ENCODE measurements around the gene CCSER1. TPM values are rescaled to one million over a fixed set of nuclear protein-coding genes. Genes with fewer than 3 reads are reported as not detected.

The CCSER1 gene
- total RNA-seq, 8 experiments from 2014 or later = 6.9 to 59.5 (median 25.8) TPM

DNA sequence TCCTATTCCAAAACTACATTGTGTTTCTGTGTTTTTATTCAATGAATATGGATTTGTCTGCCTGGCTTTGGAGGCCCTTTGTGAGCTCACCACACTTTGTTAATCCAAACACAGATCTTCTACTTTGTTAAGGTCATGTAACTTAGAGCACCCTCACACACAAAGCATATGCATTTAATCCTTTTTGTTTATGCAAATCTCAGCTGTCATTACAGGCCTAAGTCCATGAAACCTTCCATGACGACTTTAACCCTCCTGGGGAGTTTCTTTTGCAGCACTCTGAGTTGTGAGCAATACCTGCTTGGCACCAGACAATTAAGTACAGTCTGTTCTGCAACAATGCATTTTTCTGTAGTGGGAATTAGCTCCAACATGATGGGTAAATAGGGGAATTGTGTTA, 14.9 kb downstream of the CCSER1 start:
- in situ Hi-C loops (cut with MboI; ENCODE audit: low pct_unique_long_range_greater_than_20kb in 2 of 9, low sequenced_read_pairs in 9 of 9, unreplicated experiment in 9 of 9) = loop anchor here in 1 of 9 experiments (25.0 kb wide), 1 partner anchor 145 kb away; no protein-coding TSS in a partner anchor
- WGBS, 10 experiments = 0 to 14% (median 0%) methylated on average over 1 of the region's 1 CpG; no CpG with 5 or more reads in 5 of the 10 experiments
- Histone ChIP-seq H3K4me3 (no peak overlapping the region), H3K27ac (no peak overlapping the region), H3K4me1 (replicated peaks in 1 of 2) (peaks cover 5 to 31% of the 10 kb centered on the region in 2 donors)
- peak in 2 of 8 experiments; percentile 45 to 90 for ATAC-seq (replicated peaks in 6 of 8)

DNA sequence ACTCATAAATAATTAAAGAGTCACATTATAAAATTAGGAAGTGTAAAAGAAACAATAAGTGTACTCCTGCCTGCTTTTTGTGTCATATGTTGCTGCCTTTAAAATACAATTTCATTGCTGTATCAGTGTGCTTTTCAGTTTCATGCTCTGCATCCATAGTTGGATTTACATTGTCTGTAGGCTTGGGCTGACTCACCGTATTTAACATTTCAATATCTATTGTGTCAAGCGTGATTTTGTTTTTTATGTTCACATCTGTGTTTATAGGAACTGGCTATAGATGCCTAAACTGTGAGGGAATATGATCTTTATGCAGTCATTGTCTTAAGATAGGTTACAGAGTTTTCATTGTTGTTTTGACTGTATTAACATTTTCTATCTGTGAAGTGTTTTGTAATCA, 18.1 kb downstream of the CCSER1 start:
- Histone ChIP-seq H3K4me3 (no peak overlapping the region), H3K27ac (no peak overlapping the region), H3K4me1 (replicated peaks in 1 of 2) (peaks cover 5 to 31% of the 10 kb centered on the region in 2 donors)
- in situ Hi-C loops (cut with MboI; ENCODE audit: low pct_unique_long_range_greater_than_20kb in 2 of 9, low sequenced_read_pairs in 9 of 9, unreplicated experiment in 9 of 9) = loop anchor here in 1 of 9 experiments (25.0 kb wide), 1 partner anchor 142 kb away; no protein-coding TSS in a partner anchor
- 0 to 56% (median 14%) methylated on average over 1 to 2 of the region's 2 CpGs; no CpG with 5 or more reads in 2 of the 10 experiments for WGBS, 10 experiments
- ATAC-seq (replicated peaks in 6 of 8) = peak in 6 of 8 experiments; percentile 11 to 80 (median 53)

DNA sequence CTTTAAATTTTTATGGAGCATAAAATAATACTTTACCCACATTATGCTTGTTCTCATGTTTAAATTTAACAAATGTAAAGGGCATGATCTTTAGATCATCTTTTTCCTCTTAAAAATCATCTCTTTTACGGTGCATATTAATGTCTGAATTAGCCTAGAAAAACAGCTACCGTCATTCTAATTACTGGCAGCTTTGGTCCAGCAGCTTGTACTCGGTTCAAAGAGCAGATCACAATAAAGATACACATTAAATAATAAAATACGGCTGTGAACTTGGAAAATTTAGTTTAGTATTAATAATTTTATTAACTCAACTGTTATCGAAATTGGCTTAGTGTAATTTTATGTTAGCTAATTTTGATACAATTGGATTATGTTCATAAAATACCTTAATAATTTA, 19.1 kb downstream of the CCSER1 start:
- no peak overlapping the region for H3K4me3 ChIP-seq
- WGBS, 10 experiments = 5 to 100% (median 42%) methylated on average over 1 to 5 of the region's 5 CpGs; no CpG with 5 or more reads in 2 of the 10 experiments
- ATAC-seq (replicated peaks in 6 of 8) = no peak
- H3K4me1 ChIP-seq (replicated peaks in 1 of 2) = peaks cover 5 to 31% of the 10 kb centered on the region in 2 donors
- no peak overlapping the region for H3K27ac ChIP-seq
- in situ Hi-C loops (cut with MboI; ENCODE audit: low pct_unique_long_range_greater_than_20kb in 2 of 9, low sequenced_read_pairs in 9 of 9, unreplicated experiment in 9 of 9) = loop anchor here in 1 of 9 experiments (25.0 kb wide), 1 partner anchor 141 kb away; no protein-coding TSS in a partner anchor

DNA sequence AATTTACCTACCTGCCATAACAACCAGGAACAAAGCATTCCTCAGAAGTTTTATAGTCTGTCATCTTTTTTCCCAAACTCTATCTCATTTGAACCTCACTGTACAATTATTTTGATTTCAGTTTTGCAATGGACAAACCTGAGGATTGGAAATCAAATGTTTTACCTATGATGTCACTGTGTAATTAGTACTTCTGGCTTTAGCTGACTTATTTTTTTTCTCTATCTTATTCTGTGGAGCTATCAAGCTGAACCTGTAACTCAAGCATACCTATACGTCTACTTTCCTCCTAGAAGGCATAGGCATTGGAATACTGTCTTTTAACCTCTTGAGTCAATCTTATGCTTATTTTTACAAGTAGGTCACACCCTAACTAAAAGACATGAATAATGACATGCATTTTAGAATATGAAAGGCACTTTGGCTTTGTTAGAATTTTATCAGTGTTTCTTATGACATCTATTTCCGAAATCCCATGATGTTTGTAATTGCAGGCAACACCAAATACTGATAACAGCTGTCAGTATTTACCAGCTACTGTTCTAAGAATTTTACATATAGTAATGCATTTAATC, 21.5 kb downstream of the CCSER1 start:
- H3K4me1 ChIP-seq (replicated peaks in 1 of 2) = peaks cover 2 to 24% of the 10 kb centered on the region in 2 donors
- peak in 3 of 8 experiments; percentile 53 to 70 (median 63) for ATAC-seq (replicated peaks in 6 of 8)
- H3K4me3 ChIP-seq = no peak overlapping the region
- in situ Hi-C loops (cut with MboI; ENCODE audit: low pct_unique_long_range_greater_than_20kb in 2 of 9, low sequenced_read_pairs in 9 of 9, unreplicated experiment in 9 of 9) = loop anchor here in 1 of 9 experiments (25.0 kb wide), 1 partner anchor 139 kb away; no protein-coding TSS in a partner anchor
- 0 to 100% (median 80%) methylated on average over 1 to 2 of the region's 2 CpGs; no CpG with 5 or more reads in 1 of the 10 experiments for WGBS, 10 experiments
- no peak overlapping the region for H3K27ac ChIP-seq

DNA sequence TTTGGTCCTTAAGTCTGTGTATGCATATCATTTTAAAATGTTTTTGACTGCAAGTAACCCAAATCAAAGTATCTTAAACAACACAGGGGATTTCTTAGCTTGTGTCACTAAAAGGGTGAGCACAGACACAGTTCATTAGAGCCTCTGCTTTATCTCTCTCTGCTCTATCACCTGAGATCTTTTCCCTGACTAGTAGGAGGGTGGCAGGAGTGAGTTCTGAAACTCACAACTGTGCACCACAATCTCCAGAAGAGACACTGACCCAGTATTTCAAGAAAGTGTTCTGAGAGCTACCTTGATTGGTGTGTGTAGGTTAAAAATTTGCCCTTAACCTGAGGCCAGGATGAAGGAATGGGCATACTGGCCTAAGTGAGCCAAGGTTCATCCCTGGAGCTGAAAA, 24.8 kb downstream of the CCSER1 start:
- in situ Hi-C loops (cut with MboI; ENCODE audit: low pct_unique_long_range_greater_than_20kb in 2 of 9, low sequenced_read_pairs in 9 of 9, unreplicated experiment in 9 of 9) = no loop called here
- Histone ChIP-seq H3K27ac (no peak overlapping the region), H3K4me1 (replicated peaks in 1 of 2) (no peaks in the 10 kb centered on the region), H3K4me3 (no peak overlapping the region)
- no peak for ATAC-seq (replicated peaks in 6 of 8)

DNA sequence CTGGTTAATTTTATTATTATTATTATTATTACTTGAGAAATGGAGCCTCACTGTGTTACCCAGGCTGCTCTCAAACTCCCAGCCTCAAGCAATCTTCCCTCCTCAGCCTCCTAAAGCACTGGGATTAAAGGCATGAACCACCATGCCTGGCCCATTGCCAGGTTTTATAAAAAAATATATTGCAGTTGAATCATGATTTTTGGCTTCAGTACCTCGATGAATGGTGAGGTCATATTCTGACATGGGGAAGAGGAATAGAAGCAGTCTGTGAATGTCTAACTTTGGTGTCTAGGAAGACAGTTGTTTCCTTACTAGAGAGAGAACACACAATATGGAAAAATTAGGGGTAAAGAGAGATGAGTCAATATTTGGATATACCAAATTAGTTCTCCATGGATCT, 32.0 kb downstream of the CCSER1 start:
- H3K4me1 ChIP-seq (replicated peaks in 1 of 2) = no peaks in the 10 kb centered on the region
- 0 to 100% (median 64%) methylated on average over 1 of the region's 1 CpG; no CpG with 5 or more reads in 6 of the 10 experiments for WGBS, 10 experiments
- no peak overlapping the region for H3K27ac ChIP-seq
- H3K4me3 ChIP-seq = no peak overlapping the region
- in situ Hi-C loops (cut with MboI; ENCODE audit: low pct_unique_long_range_greater_than_20kb in 2 of 9, low sequenced_read_pairs in 9 of 9, unreplicated experiment in 9 of 9) = no loop called here
- ATAC-seq (replicated peaks in 6 of 8) = no peak

DNA sequence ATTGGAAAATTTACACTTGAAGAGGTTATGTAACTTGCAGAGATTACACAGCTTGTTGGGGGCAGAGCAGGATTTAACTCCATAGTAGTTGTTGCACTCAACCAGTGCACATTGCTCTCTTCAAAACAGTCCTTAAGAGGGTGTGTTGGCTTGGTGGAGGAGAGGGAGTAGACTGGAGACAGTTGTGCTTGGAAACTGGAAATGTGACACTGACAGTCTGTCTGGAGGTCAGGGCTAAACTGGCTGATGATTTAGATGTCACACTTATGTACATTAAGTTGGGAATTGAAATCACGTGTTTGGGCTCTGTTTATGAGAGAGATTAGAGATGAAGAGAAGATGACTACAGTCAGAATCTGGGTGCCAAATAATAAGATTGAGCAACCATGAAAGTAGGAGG, 32.9 kb downstream of the CCSER1 start:
- in situ Hi-C loops (cut with MboI; ENCODE audit: low pct_unique_long_range_greater_than_20kb in 2 of 9, low sequenced_read_pairs in 9 of 9, unreplicated experiment in 9 of 9) = no loop called here
- H3K4me3 ChIP-seq = no peak overlapping the region
- 0 to 100% (median 71%) methylated on average over 1 of the region's 1 CpG; no CpG with 5 or more reads in 5 of the 10 experiments for WGBS, 10 experiments
- H3K27ac ChIP-seq = no peak overlapping the region
- no peaks in the 10 kb centered on the region for H3K4me1 ChIP-seq (replicated peaks in 1 of 2)
- peak in 3 of 8 experiments; percentile 18 to 56 (median 51) for ATAC-seq (replicated peaks in 6 of 8)

DNA sequence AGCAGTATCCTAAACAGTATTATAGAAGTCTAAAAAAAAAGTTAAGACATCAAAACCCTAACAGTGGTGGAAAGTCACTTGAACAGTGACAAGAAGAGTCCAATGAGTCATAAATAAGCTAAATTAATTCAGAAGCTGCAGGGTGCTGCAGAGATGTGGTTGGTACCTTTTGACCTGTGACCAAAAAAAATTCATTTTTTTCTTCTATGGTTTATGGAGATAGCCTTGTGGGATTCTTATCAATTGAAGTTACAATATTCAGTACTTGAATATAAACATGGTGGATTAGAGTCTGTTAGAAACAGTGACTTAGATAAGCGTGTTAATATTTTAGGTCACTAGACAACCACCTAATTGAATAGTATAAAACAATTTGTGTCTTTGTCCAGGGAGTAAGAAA, 35.4 kb downstream of the CCSER1 start:
- 0 to 93% (median 78%) methylated on average over 1 of the region's 1 CpG; no CpG with 5 or more reads in 4 of the 10 experiments for WGBS, 10 experiments
- H3K4me1 ChIP-seq (replicated peaks in 1 of 2) = no peaks in the 10 kb centered on the region
- in situ Hi-C loops (cut with MboI; ENCODE audit: low pct_unique_long_range_greater_than_20kb in 2 of 9, low sequenced_read_pairs in 9 of 9, unreplicated experiment in 9 of 9) = no loop called here
- H3K4me3 ChIP-seq = no peak overlapping the region
- ATAC-seq (replicated peaks in 6 of 8) = no peak
- H3K27ac ChIP-seq = no peak overlapping the region

DNA sequence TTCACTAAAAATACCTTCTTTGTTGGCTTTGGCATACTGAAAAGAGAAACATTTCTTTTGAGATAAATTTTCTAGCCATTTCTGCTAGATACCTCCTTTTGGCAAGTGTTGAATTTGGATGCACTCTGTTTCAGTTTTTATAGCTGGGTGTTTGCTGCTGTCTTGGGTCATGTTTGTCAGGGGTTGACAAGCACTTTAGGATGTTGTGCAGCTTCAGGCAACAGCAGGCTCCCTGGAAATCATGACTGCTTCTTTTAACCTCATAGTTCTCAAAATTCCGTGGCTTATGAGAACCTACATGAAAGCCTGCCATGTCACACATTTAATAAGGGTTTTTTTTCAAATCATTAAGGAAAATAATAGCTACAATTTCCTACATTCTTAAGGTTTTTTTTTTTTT, 36.7 kb downstream of the CCSER1 start:
- H3K4me1 ChIP-seq (replicated peaks in 1 of 2) = no peaks in the 10 kb centered on the region
- H3K27ac ChIP-seq = no peak overlapping the region
- 20 to 100% (median 85%) methylated on average over 1 of the region's 1 CpG; no CpG with 5 or more reads in 1 of the 10 experiments for WGBS, 10 experiments
- in situ Hi-C loops (cut with MboI; ENCODE audit: low pct_unique_long_range_greater_than_20kb in 2 of 9, low sequenced_read_pairs in 9 of 9, unreplicated experiment in 9 of 9) = no loop called here
- H3K4me3 ChIP-seq = no peak overlapping the region
- no peak for ATAC-seq (replicated peaks in 6 of 8)

DNA sequence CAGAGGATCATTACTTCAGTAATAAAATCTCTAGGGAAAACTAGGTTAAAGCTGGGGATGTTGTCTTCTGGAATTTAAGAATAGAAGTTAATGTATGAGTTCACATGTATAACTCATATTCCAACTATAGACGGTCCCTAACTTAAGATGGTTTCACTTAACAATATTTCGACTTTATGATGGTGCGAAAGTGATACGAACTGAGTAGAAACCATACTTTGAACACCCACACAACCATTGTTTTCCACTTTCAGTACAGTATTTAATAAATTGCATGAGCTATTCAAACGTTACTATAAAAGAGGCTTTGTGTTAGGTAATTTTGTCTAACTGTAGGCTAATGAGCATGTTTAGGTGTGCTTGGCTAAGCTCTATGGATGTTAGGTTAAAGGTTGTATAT, 38.7 kb downstream of the CCSER1 start:
- in situ Hi-C loops (cut with MboI; ENCODE audit: low pct_unique_long_range_greater_than_20kb in 2 of 9, low sequenced_read_pairs in 9 of 9, unreplicated experiment in 9 of 9) = no loop called here
- no peak for ATAC-seq (replicated peaks in 6 of 8)
- H3K27ac ChIP-seq = no peak overlapping the region
- no peaks in the 10 kb centered on the region for H3K4me1 ChIP-seq (replicated peaks in 1 of 2)
- no peak overlapping the region for H3K4me3 ChIP-seq
- WGBS, 10 experiments = 19 to 100% (median 89%) methylated on average over 2 to 5 of the region's 5 CpGs; no CpG with 5 or more reads in 2 of the 10 experiments

DNA sequence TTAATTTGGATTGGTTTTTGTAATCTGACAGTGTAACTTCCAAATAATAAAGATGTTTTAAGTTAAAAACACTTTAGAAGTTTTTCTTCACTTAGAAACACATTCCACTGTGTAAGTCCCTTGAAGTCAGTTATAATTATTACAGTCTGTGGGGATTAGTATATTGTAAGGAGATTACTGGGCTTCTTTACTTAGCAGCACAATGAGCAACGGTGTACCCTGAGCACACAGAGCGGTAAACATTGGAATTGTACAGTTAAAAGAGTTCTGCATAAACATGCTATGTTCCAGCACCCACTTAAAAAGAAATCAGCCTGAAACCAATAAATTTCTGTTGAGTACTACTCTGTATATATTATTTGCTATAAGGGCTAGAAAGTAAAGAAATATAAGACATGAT, 44.3 kb downstream of the CCSER1 start:
- Histone ChIP-seq H3K4me3 (no peak overlapping the region), H3K27ac (no peak overlapping the region), H3K4me1 (replicated peaks in 1 of 2) (no peaks in the 10 kb centered on the region)
- in situ Hi-C loops (cut with MboI; ENCODE audit: low pct_unique_long_range_greater_than_20kb in 2 of 9, low sequenced_read_pairs in 9 of 9, unreplicated experiment in 9 of 9) = no loop called here
- ATAC-seq (replicated peaks in 6 of 8) = peak in 1 of 8 experiments; percentile 44
- 7 to 100% (median 88%) methylated on average over 2 of the region's 2 CpGs; no CpG with 5 or more reads in 3 of the 10 experiments for WGBS, 10 experiments

DNA sequence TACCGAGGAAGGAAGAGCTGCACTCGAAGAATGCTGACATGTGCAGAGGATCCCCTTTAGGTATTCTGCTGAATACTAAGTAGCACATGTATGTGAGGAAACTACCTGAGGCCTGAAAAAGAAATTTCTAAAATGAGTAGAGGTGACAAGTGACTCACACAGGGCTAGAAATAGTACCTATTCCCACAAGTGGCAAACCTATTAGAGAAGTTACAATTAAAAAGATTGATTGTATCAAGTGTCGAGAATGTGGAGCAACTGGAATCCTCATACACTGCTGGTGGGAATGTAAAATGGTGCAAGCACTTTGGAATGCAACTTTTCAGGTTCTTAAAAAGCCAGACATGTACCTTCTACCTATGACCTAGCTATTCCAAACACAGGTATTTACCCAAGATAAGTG, 47.4 kb downstream of the CCSER1 start:
- WGBS, 10 experiments = 20 to 100% (median 80%) methylated on average over 1 to 3 of the region's 3 CpGs; no CpG with 5 or more reads in 2 of the 10 experiments
- H3K4me1 ChIP-seq (replicated peaks in 1 of 2) = no peaks in the 10 kb centered on the region
- in situ Hi-C loops (cut with MboI; ENCODE audit: low pct_unique_long_range_greater_than_20kb in 2 of 9, low sequenced_read_pairs in 9 of 9, unreplicated experiment in 9 of 9) = no loop called here
- no peak overlapping the region for H3K4me3 ChIP-seq
- ATAC-seq (replicated peaks in 6 of 8) = no peak
- no peak overlapping the region for H3K27ac ChIP-seq

DNA sequence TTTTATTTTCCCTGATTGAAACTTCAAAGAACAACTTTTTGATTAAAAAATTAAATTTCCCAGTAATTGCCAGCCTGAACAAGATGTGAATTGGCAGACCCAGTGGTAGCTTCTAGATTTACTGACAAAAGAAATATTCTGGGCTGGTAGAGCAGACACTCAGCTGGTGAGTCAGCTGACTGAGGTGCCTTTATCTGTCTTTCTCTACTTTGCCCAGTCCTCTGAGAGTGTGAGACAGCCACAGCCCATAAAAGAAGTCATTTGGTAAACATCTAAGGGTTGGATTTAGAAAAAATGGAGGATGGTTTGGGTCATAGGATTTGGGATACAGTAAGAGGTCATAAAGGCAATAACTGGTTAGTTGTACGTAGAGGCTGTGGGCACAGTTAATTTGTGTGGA, 54.5 kb downstream of the CCSER1 start:
- ATAC-seq (replicated peaks in 6 of 8) = peak in 4 of 8 experiments; percentile 49 to 57 (median 52)

More for the DNA sequence above, 54.5 kb downstream of the CCSER1 start:
- Histone ChIP-seq H3K4me3 (no peak overlapping the region), H3K27ac (no peak overlapping the region), H3K4me1 (replicated peaks in 1 of 2) (peaks cover 14 to 21% of the 10 kb centered on the region in 2 donors)
- in situ Hi-C loops (cut with MboI; ENCODE audit: low pct_unique_long_range_greater_than_20kb in 2 of 9, low sequenced_read_pairs in 9 of 9, unreplicated experiment in 9 of 9) = no loop called here
- 56 to 100% (median 93%) methylated on average over 1 of the region's 1 CpG; no CpG with 5 or more reads in 2 of the 10 experiments for WGBS, 10 experiments
